ENCODE results near the gene MAP3K1.
"Not testable (repeated sequence)": the region's sequence is repeated elsewhere in the genome, so short reads cannot be mapped to it uniquely, and the experiment has no call there.

MAP3K1 gene

GRCh38 chr5:56816546-56817081 lies 1.3 kb downstream of the MAP3K1 start:
- DNase-seq = peak; percentile 24 to 44

GRCh38 chr5:56817263-56818014 lies 2.1 kb downstream of the MAP3K1 start:
- DNase-seq = no peak

GRCh38 chr5:56818450-56819037 lies 3.2 kb downstream of the MAP3K1 start:
- no peak for DNase-seq

GRCh38 chr5:56819060-56819881 lies 3.9 kb downstream of the MAP3K1 start:
- DNase-seq = no peak

- not testable (repeated sequence) for DNase-seq
These were observed 6.5 kb downstream of the MAP3K1 start for GRCh38 chr5:56821868-56822267.

- DNase-seq = no peak
These were observed 7.6 kb downstream of the MAP3K1 start for GRCh38 chr5:56822981-56823380.

GRCh38 chr5:56824019-56824418 lies 8.7 kb downstream of the MAP3K1 start:
- no peak for DNase-seq

GRCh38 chr5:56825222-56825824 lies 10.0 kb downstream of the MAP3K1 start:
- DNase-seq = no peak

- no peak for DNase-seq
These were observed 11.7 kb downstream of the MAP3K1 start for GRCh38 chr5:56827049-56827448.

- DNase-seq = no peak
These were observed 12.6 kb downstream of the MAP3K1 start for GRCh38 chr5:56827924-56828323.

- peak; percentile 72 to 74 for DNase-seq
These were observed 14.0 kb downstream of the MAP3K1 start for GRCh38 chr5:56829137-56829908.

GRCh38 chr5:56831773-56832172 lies 16.4 kb downstream of the MAP3K1 start:
- DNase-seq = no peak

- DNase-seq = peak; percentile 39 to 44
These were observed 18.0 kb downstream of the MAP3K1 start for GRCh38 chr5:56833325-56833724.

GRCh38 chr5:56837381-56837780 lies 22.0 kb downstream of the MAP3K1 start:
- no peak for DNase-seq

GRCh38 chr5:56837956-56838355 lies 22.6 kb downstream of the MAP3K1 start:
- DNase-seq = no peak

GRCh38 chr5:56838409-56839039 lies 23.2 kb downstream of the MAP3K1 start:
- DNase-seq = no peak

GRCh38 chr5:56839062-56839461 lies 23.7 kb downstream of the MAP3K1 start:
- no peak for DNase-seq

- DNase-seq = no peak
These were observed 25.2 kb downstream of the MAP3K1 start for GRCh38 chr5:56840597-56840996.

GRCh38 chr5:56845277-56845676 lies 29.9 kb downstream of the MAP3K1 start:
- no peak for DNase-seq

GRCh38 chr5:56845904-56846480 lies 30.6 kb downstream of the MAP3K1 start:
- no peak for DNase-seq

- DNase-seq = no peak
These were observed 32.9 kb downstream of the MAP3K1 start for GRCh38 chr5:56848206-56848605.
